ENCODE data around the gene CCBE1. TPM values are rescaled to one million over a fixed set of nuclear protein-coding genes. Genes with fewer than 3 reads are reported as not detected.
"Not testable (repeated sequence)": the region's sequence is repeated elsewhere in the genome, so short reads cannot be mapped to it uniquely, and the experiment has no call there.

CCBE1 gene
- total RNA-seq: 0.67 TPM

DNA sequence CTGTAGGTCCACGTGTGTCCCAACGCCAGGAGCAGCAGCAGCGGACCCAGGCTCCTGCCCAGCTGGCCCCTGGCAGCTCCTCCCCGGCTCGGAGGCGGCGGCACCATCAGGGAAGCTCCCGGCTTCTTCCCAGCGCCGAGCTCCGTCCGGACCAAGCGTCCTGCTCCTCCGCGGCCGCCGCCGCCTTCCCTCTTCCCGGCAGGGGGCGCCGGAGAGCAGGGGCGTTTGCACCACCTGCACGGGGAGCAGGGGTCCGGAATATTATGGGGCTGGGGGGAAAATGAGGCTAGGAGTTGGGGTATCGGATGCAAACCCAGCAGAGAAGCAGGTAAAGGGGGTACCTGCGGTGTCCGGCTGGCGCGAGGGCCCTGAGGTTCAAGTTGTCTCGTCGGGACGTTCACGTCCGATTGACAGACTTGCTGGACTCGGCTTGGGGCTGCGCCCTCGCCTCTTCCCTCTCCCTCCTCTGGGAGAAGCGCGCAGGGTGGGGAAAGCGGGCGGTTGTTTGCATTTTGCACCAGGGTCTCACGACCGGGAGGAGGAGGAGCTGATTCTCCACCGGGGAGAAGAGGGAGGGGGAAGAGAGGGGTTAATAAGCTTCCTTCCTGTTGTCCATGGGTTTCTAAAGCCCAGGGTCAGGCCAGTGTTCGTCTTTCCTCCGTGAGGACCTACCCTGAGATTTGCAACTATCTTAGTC is at the start of gene CCBE1:
Gene CCBE1, minus strand, starts transcription at position 188 of the 697 bp plus-strand sequence.
- ATAC-seq: peak; percentile 81
- intact Hi-C loops (cut with DNase I): no loop called here
- DNase-seq (ENCODE audit: low spot score): peak; percentile 71

DNA sequence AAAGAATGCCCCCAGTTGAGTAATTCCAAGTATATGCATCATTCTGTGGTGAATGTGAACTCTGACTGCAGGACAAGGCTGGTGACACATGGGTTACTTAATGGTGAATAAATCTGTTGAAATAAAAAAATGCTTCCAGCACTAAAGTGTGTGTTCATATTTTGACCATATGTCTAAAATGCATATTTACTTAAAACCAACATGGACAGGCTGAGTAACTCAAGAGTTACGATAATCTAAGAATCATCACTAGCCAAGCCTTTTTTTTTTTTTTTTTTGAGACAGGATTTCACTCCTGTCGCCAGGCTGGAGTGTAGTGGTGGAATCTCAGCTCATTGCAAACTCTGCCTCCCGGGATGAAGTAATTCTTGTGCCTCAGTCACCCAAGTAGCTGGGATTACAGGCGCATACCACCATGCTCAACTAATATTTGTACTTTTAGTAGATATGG is 47.1 kb upstream of the CCBE1 start:
- intact Hi-C loops (cut with DNase I): no loop called here
- no peak for ATAC-seq
- DNase-seq (ENCODE audit: low spot score): no peak

DNA sequence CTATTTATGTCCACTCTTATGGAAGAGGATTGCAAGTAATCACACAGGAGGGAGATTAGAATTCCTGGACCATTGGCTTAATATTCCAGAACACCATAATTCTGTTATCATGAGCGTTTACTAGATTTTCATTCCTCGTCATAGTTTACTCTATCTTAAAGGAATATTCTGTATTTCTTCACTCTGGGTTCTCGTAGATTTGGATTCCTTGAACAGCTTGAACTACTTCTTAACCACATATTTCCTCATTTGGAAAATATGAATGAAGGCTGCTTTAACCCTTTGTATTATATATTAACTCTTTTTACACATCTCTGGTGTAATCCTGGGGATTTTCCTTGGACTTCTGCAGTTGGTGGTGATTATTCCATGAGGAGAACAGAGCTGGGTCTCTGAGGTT is 46.3 kb upstream of the CCBE1 start:
- no peak for ATAC-seq
- no peak for DNase-seq (ENCODE audit: low spot score)
- intact Hi-C loops (cut with DNase I): no loop called here

DNA sequence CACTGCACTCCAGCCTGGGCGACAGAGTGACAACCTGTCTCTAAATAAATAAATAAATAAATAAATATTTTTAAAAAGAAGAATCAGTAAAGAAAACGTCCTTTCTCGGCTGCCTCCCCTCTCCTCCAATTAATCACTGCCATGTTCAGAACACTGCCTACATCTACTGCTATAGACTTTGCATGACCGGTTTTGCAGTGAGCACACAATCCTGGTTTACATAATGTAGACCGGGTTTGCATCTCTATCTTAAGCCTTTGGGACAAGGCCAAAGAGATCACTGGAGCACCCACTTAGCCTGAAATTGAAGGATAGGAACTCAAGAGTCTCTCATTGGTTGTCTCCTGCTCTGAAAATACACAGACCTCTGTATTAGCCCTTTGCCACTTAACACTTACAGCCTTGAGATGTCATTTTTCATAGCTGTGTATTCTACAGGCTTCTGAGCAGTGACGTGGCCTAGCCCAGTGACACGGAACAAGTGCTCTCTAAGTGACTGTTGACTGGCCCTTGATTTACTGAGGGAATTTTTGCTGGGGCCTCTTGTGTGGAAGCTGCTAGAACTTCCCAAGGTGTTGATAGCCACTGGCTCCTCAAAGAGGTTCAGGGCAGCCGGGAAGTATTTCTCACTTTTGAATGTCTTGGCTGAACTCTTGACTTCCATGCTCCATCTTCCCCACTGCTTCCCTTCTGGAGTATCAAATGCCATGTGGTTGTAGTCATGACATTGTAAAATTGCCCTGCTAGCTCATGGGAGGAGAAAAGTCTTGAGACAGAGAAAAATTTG is 45.3 kb upstream of the CCBE1 start:
- intact Hi-C loops (cut with DNase I): no loop called here
- ATAC-seq (no peak), DNase-seq (ENCODE audit: low spot score) (no peak)

DNA sequence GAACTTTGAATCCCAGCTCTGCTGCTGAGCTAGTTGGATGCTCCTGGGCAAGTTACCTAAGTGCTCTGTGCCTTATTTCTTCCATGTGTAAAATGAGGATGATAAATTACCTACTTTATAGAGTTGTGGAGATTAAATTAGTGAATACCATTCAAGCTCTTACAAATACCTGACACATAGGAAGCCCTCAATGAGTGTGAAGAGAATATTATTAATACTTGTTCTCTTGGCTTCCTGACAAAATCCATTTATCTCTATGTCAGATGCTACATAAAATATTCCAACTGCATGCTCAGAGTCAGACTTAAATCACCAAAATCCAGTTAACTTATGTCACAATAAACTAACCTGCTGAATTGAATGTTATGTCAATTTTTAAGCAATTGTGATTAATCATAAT is 42.9 kb upstream of the CCBE1 start:
- DNase-seq (ENCODE audit: low spot score) (no peak), ATAC-seq (no peak)
- intact Hi-C loops (cut with DNase I): no loop called here

DNA sequence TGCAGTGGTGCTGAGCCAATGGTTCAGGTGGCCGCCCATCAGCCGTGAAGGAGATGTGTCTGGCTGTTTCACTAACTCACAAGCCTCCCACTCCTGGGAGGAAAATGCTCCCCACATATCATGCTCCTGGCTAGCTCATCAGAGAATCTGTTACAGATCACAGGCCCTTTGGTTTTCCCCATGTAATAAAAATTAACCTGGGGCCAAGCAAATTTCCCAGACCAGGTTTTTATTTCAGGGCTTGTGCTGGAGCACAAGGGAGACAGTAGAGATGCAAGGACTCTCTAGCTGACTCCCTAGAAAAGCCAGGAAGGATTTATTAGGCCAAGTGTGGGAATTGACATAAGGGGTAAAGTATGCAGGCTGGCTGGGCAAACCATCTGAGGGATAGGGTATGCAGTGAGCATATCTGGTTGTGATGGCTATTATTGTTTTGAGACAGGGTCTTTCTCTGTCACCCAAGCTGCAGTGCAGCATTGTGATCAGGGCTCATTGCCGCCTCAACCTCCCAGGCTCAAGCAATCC is 40.6 kb upstream of the CCBE1 start:
- no peak for ATAC-seq
- intact Hi-C loops (cut with DNase I): no loop called here
- DNase-seq (ENCODE audit: low spot score): no peak

DNA sequence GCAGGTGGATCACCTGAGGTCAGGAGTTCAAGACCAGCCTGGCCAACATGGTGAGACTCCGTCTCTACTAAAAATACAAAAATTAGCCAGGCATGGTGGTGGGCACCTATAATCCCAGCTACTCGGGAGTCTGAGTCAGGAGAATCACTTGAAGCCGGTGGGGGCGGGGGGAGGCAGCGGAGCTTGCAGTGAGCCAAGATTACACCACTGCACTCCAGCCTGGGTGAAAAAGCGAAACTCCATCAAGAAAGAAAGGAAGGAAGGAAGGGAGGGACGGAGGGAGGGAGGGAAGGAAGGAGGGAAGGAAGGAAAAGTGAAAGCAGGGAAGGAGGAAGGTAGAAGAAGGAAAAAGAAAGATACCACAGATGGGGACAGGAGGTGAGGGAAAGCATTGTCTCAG is 40.1 kb upstream of the CCBE1 start:
- DNase-seq (ENCODE audit: low spot score); intact Hi-C loops (cut with DNase I); ATAC-seq: not testable (repeated sequence)

DNA sequence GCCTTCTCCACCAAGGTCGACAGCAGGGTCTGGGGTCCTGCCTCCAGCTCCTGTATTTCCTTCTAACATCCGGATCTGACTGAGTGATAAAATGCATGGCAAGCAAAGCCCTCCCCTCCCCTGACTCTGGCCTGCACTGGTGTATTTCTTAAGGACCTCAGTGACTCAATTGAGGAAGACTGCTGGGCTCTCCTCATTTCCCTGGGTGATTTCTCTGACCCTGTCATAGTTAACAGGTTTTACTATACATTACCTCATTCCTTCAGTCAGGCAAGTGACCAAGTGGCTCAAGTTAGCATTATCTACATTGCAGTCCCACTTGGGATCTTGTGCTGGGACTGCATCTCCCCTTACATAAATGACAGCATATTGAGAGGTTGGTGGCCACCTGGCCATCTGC is 38.8 kb upstream of the CCBE1 start:
- intact Hi-C loops (cut with DNase I): no loop called here
- no peak for ATAC-seq
- DNase-seq (ENCODE audit: low spot score): no peak

DNA sequence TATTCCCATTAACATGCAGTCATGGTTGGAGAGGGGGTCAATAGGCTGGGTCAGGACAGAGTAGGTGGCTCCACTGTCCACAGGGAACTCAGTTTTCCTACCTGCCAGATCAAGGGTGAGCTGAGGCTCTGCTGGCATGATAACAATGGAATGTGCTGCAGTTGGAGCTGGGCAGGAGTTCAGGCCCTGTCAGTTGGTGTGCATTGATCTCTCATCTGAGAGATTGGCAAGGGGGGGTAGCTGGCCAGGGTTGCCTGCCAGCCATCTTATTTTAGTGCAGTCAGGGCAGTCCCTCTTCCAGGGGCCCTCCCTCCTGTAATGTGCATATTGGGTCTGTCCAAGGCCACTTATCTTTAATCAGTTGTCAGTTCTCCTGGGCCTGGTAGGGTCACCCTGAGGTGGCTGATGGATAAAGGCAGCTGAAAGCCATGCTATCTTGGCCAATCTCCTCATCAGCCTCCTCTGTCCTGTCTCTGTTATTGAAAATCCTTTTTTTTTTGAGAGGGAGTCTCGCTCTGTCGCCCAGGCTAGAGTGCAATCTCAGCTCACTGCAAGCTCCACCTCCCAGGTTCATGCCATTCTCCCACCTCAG is 38.1 kb upstream of the CCBE1 start:
- DNase-seq (ENCODE audit: low spot score) (no peak), ATAC-seq (no peak)
- intact Hi-C loops (cut with DNase I): no loop called here

DNA sequence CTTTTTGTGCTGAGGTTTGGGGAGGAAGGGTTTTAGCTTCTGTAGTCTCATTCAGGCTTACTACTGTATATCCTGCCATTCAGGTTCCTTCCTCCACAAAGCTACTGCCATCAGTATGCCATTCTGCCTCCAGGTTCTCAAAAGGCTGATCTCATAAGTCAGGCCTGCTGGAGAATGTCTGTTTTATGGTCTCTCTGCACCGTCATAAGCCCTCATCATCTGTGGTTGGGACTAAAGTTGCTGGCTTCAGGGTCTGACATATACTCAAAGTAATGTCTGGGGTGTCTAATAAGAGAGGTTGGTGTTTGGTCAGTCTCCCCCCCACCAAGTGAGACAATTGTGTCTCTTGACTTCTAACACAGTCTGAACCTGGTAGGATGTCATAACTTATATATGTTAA is 36.2 kb upstream of the CCBE1 start:
- no peak for DNase-seq (ENCODE audit: low spot score)
- intact Hi-C loops (cut with DNase I): no loop called here

DNA sequence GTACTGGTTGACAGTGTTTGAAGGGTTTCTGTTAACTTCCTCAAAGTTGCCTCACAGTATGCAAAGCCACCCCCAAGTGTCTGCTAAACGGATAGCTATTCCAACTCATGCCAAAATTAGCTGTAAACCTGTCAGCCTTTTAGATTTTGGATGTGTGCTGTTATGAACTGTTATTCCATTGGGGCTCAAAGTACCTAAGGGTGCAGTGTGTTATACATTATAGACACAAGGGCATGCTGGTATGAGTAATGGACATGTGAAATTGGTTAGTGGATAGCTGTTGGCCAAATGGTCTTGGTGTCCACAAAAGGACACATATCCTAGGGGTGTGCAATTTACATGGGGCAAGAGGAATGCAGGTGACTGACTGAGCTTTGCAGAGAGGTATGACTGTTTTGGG is 33.7 kb upstream of the CCBE1 start:
- intact Hi-C loops (cut with DNase I): no loop called here
- no peak for ATAC-seq
- no peak for DNase-seq (ENCODE audit: low spot score)

More for the DNA sequence above, 36.2 kb upstream of the CCBE1 start:
- no peak for ATAC-seq

DNA sequence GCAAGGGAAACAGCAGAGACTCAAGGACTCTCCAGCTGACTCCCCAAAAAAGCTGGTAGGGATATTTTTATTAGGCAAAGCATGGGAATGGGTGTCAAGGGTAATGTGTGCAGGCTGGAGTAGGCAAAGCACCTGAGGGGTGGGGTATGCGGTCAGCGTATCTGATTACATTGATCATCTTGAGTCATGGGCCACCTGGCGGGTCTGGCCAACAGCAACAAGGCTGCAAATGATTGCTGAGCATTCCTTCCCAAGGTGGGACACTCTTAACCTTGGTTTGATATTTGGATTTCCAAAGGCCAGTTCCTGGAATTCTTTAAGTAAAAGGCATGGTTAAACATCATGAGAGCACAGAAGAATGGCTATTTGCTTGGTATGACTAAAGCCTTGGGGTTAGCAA is 32.6 kb upstream of the CCBE1 start:
- intact Hi-C loops (cut with DNase I): no loop called here
- ATAC-seq (no peak), DNase-seq (ENCODE audit: low spot score) (no peak)

DNA sequence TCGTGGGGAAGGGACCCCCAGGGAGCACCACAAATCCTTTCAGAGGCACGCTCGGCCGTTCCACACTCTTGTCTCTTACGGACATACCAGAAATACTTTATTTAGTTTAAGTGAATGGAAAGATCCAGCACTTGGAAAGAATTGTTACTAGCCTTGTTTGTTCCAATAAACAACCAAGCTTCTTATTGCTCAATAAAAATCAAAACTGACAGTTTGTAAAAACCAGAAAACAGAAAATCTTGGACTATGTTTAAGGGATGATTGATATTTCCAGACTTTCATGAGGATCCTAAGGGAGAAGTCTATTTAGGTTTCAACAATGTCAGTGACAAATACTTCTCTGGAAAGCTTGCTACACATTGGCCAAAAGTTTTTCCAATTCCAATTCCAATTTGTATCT is 31.6 kb upstream of the CCBE1 start:
- no peak for ATAC-seq
- no peak for DNase-seq (ENCODE audit: low spot score)
- intact Hi-C loops (cut with DNase I): no loop called here

DNA sequence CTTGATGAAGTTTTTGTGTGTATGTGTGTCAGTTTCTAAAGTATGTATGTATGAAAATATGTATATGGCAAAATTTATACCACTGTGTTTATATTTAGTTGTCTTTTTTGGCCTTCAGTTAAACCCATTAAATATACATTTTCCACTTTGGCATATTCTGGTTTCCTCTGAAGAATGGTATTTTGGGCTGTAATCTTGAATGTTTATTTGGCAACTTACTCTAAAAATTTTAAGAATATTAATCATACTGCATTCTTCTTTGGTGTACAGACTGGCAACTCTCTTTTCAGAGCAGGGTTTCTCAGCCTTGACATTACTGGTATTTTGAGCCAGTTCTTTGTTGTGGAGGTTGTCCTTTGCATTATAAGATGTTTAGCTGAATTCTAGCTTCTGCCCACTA is 27.9 kb upstream of the CCBE1 start:
- no peak for DNase-seq (ENCODE audit: low spot score)
- intact Hi-C loops (cut with DNase I): no loop called here
- no peak for ATAC-seq

DNA sequence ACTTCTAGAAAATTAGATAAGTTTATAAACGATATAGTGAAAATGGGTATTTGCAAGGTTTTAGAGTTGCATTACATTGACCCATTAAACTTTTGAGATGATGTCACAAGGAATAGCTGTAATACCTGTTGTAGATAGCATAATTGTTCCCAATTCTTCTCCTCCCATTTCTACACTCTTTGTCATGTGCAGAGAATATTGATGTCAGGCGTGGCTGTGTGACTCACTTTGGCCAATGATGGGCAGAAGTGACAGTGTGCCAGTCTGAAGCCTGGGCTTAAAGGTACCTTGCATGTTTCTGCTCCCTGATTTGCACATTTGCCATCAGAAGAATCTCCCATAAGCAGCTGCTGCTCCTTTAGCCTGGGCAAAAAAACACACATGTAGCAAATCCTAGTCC is 26.9 kb upstream of the CCBE1 start:
- ATAC-seq (no peak), DNase-seq (ENCODE audit: low spot score) (no peak)
- intact Hi-C loops (cut with DNase I): no loop called here

DNA sequence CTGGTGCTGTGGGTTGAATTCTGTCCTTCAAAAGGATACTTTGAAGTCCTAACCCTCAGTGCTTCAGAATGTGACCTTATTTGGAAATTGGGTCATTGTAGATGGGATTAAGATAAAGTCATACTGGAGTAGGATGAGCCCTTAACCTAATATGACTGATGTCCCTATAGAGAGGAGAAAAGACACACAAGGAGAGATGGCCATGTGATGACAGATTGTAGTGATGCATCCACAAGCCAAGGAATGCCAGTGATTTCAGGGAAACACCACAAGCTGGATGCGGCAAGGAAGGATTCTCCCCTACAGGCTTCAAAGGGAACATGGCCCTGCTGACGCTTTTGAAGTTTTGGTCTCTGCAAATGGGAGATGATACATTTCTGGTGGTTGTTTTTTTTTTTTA is 24.7 kb upstream of the CCBE1 start:
- ATAC-seq (no peak), DNase-seq (ENCODE audit: low spot score) (no peak)
- intact Hi-C loops (cut with DNase I): no loop called here

DNA sequence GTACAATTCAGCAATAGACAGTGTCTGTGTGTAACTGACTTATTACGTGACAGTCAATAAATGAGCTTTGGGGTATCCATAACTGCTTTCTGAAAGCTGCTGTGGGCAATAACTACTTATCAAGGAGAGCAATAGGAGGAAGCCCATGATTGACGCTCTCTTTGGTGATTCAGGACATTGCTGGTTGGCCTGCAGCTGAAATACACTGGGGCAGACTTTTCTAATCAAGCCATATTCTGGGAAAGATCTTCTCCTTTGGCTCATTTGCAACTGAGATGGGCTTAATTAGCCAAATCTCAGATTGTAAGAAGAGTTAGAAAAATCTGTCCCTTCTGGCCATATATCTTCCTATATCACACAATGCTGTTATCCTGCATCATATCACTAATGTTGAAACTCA is 24.0 kb upstream of the CCBE1 start:
- intact Hi-C loops (cut with DNase I): no loop called here
- no peak for ATAC-seq
- DNase-seq (ENCODE audit: low spot score): no peak

DNA sequence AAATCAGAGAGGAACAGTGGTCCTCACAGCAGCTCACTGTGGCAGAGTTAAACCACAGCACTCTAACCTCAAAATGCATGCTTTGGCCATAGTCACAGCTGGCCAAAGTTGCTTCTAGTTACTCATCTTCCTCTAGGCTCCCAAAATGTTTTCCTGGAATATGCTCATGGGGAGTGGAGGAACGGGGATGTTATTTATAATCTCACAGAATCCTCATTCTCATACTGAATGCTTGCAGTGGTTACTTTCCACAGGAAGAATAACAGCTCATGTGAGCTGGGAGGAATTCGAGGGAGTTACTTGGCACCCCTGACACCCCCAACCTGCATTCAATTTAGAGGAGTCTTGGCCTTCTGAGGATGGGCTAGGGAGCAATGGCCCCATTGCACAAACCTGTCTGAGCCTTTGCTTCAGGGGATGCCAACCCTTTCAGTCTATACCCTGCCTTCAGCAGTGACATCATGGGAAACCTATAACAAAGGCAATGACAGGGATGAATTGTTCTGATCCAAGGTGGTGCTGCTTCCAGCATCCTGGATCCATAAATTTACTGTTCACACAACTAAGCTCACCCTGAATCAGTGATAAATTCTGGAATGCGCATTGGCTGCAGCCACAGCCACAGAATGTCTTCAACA is 22.4 kb upstream of the CCBE1 start:
- intact Hi-C loops (cut with DNase I): no loop called here
- ATAC-seq (peak; percentile 62), DNase-seq (ENCODE audit: low spot score) (no peak)

DNA sequence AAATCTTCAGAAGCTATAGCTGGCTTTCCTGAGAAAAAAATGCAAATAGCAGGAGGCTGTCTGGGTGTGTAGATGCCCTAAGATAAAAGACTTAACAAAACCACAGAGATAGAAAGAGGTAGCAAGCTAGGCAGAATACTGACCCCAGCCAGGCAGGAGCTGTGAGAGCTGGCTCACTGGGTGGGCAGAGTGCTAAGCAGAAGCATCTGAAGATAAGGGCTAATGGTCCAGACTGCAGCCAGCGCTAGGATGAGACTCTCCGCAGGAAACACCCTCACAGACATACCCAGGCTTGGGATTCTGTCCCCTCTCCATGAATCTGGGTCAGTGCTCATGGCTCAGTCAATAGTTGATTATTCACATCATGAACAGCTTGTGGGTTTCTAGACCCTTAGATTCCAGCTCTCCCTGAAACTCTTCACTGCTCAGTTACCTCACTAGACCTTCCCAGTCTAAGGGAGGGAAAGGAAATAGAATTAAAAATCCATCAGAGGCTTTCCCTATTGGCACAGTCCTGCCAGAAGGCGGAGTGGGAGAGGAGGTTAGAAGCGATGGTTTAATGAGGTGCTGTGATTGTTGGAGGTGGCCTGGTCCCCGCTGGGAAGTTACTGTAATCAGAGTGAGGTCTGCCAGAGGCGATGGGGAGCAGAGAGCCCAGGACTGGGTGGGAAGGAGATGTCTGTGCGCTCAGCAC is 21.4 kb upstream of the CCBE1 start:
- ATAC-seq: no peak
- DNase-seq (ENCODE audit: low spot score): no peak
- intact Hi-C loops (cut with DNase I): no loop called here

All from sciatic nerve (tissue), 2 donors.